AG04450 (cell line): ENCODE results near the gene ANKRD39. TPM values are rescaled to one million over a fixed set of nuclear protein-coding genes. Genes with fewer than 3 reads are reported as not detected.

Source experiments
- CTCF ChIA-PET: fragments of 300-600, 350-600 bp; formaldehyde crosslinking; extraction: SDS; loops from one replicate; lab custom pipeline; 2022; ENCODE audit warnings: antibody characterized with exemption, inconsistent platforms; lab: Charles Lee
- POLR2A ChIA-PET: fragments of 350-600 bp; formaldehyde crosslinking; extraction: SDS; loops from one replicate; lab custom pipeline; 2021; ENCODE audit warnings: antibody characterized with exemption, inconsistent platforms; lab: Yijun Ruan, JAX
- DNase-seq: peaks from one replicate; pipeline ENCODE4 v3.0.0-alpha.2; 2011; ENCODE audit warnings: low read depth, low spot score
- H3K27ac ChIP-seq: one replicate; pipeline ENCODE4 v1.5.1; 2012; ENCODE audit warnings: low read depth, low read length, control low read depth
- H3K27me3 ChIP-seq: one replicate; pipeline ENCODE4 v1.6.0; 2012; ENCODE audit warnings: low read length; ENCODE audit not compliant: control insufficient read depth, insufficient read depth
- H3K4me3 ChIP-seq: 2 replicates; pipeline ENCODE4 v1.5.1; 2011; ENCODE audit warnings: mild to moderate bottlenecking, low read depth, low read length, control low read depth
- H3K9me3 ChIP-seq: 2 replicates; pipeline ENCODE4 v1.5.1; 2012; ENCODE audit warnings: low read length; ENCODE audit not compliant: control insufficient read depth, insufficient read depth
- polyA plus RNA-seq: library from polyadenylated mRNA; depleted of rRNA; stranded (reverse); fragments of >200 nt; gene quantifications from 2 replicates; pipeline ENCODE4 v1.2.3, GENCODE V29; 2011
- TF ChIP-seq, protein P1 (sequence below): IDR thresholded peaks from 2 replicates; pipeline ENCODE4 v1.5.1; 2011; ENCODE audit warnings: low read depth, low read length, control low read depth, inconsistent platforms

Gene ANKRD39
- polyA plus RNA-seq, 1 experiment, result 3.8 TPM

DNA sequence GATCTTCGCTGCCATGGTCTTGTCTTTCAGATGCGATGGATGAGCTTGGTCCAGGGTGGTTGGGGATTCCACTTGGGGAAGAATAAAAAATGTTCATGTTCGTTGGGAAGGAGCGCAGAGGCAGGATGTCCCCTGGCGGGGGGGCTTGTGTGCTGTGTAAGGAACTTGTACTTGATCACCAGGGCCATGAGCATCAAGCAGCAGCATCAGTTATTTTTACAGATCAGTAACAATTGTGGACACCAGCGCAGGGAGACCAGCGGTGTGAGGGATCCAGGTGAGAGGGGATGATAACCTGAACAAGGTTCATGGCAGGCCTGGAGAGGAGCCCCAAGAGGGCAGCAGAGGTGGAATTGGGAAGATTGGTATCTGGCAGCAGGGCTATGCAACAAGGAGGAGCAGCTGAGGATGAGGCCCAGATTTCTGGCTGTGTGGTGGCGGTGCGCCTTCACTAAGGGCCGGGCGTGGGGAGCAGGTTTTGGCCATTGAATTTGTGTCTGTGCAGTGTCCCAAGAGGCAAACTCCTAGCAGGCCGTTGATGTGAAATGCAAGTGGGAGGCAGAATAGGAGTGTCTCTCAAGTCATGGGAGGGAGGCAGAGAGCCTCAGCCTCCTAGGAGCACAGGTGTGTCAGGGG, 37.8 kb downstream of the ANKRD39 start:
- CTCF ChIA-PET, result interaction anchor here (1.1 kb wide), 1 partner anchor 292 kb away, joined by 4 read pairs; no protein-coding TSS in a partner anchor
- TF ChIP-seq, protein P1, sequence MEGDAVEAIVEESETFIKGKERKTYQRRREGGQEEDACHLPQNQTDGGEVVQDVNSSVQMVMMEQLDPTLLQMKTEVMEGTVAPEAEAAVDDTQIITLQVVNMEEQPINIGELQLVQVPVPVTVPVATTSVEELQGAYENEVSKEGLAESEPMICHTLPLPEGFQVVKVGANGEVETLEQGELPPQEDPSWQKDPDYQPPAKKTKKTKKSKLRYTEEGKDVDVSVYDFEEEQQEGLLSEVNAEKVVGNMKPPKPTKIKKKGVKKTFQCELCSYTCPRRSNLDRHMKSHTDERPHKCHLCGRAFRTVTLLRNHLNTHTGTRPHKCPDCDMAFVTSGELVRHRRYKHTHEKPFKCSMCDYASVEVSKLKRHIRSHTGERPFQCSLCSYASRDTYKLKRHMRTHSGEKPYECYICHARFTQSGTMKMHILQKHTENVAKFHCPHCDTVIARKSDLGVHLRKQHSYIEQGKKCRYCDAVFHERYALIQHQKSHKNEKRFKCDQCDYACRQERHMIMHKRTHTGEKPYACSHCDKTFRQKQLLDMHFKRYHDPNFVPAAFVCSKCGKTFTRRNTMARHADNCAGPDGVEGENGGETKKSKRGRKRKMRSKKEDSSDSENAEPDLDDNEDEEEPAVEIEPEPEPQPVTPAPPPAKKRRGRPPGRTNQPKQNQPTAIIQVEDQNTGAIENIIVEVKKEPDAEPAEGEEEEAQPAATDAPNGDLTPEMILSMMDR, result no peak
- no peak for DNase-seq
- Histone ChIP-seq H3K27ac (no peak overlapping the region), H3K27me3 (no peaks in the 10 kb centered on the region), H3K9me3 (no peaks in the 10 kb centered on the region), H3K4me3 (no peak overlapping the region)
- POLR2A ChIA-PET, result no interaction called here

DNA sequence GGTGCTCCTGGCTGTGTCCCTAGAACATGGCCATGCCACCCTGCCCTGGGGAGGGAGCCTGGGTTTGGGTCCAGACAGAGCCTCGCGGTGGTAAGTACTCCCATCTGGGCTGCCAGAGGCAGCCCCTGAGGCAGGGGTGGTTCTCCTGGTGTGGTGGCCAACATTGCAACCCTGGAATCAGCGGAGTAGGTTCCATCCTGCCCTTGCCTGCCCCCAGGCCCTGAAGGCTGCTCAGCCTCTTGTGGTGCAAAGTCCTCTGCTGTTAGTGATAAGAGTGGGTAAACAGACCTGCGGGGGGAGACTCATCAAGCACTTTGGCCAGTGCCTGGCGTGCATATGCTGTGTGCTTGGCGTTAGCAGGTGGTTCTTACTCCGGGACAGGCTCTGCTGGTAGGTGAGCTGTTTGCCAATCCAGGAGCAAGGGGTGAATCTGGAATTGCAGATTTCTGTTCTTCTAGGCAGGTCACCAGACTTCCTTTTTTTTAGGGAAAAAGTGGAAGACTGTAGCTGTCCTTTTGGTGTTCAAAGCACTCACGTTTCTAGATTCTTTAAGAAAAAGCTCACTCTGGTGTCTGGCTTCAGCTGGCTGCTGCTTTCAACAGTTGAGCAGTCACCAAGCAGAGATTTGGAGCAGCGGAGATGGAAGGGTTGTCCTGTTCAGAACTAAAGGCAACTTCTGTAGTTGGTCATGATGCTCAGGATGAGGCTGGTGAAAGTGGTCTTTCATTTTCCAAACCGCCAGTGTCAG, 38.5 kb downstream of the ANKRD39 start:
- Histone ChIP-seq H3K9me3 (no peaks in the 10 kb centered on the region), H3K27me3 (no peaks in the 10 kb centered on the region), H3K27ac (no peak overlapping the region), H3K4me3 (no peak overlapping the region)
- POLR2A ChIA-PET, result no interaction called here
- CTCF ChIA-PET, result interaction anchor here (1.1 kb wide), 1 partner anchor 293 kb away, joined by 4 read pairs; no protein-coding TSS in a partner anchor
- TF ChIP-seq, protein P1, result no peak
- DNase-seq, result no peak

GRCh38 chr2:96817882-96818281, 39.9 kb downstream of the ANKRD39 start:
- DNase-seq, result no peak
- TF ChIP-seq, protein P1, result no peak
- Histone ChIP-seq H3K9me3 (no peaks in the 10 kb centered on the region), H3K27ac (no peak overlapping the region), H3K4me3 (peak overlapping the region; percentile 66), H3K27me3 (no peaks in the 10 kb centered on the region)
- CTCF ChIA-PET, result interaction anchor here (4.3 kb wide), 1 partner anchor 40 kb away, joined by 23 read pairs; the partner anchor contains the start of gene ANKRD39
- POLR2A ChIA-PET, result no interaction called here

DNA sequence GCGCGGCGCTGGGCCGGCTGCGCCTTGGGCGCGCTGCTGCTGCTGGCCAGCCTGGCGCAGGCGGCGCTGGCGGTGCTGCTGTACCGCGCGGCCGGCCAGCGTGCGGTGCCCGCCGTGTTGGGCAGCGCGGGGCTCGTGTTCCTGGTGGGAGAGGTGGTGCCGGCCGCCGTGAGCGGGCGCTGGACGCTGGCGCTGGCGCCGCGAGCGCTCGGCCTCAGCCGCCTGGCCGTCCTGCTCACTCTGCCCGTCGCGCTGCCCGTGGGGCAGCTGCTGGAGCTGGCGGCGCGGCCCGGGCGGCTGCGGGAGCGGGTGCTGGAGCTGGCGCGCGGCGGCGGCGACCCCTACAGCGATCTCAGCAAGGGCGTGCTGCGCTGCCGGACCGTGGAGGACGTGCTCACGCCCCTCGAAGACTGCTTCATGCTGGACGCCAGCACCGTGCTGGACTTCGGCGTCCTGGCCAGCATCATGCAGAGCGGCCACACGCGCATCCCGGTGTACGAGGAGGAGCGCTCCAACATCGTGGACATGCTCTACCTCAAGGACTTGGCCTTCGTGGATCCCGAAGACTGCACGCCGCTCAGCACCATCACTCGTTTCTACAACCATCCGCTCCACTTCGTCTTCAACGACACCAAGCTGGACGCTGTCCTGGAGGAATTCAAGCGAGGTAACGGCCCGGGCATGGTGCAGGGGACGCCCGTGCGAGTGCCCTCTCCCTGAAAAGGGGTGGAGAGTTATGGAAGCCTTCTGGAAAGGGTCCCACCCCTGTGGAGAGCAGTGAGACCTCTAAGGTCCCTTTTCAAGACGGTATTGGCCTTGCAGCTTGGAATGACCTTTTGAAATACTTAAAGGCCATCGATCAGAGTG, 40.7 kb downstream of the ANKRD39 start:
- Histone ChIP-seq H3K27me3 (no peaks in the 10 kb centered on the region), H3K9me3 (no peaks in the 10 kb centered on the region), H3K4me3 (peak overlapping the region; percentile 66), H3K27ac (no peak overlapping the region)
- CTCF ChIA-PET, result interaction anchor here (0.7 to 4.3 kb wide), 5 partner anchors 14 to 47 kb away, joined by 3 to 23 read pairs (median 4); partner anchors contain the start of gene ANKRD39
- POLR2A ChIA-PET, result interaction anchor here (1.4 kb wide), 2 partner anchors 41 to 54 kb away, joined by 3 to 4 read pairs; partner anchors contain the start of gene ANKRD39
- TF ChIP-seq, protein P1, result no peak
- no peak for DNase-seq
